Measurements from ENCODE around the gene KCNG2. TPM values are rescaled to one million over a fixed set of nuclear protein-coding genes. Genes with fewer than 3 reads are reported as not detected.

KCNG2 gene
- total RNA-seq, 1 donor from 2014 or later: not detected

DNA sequence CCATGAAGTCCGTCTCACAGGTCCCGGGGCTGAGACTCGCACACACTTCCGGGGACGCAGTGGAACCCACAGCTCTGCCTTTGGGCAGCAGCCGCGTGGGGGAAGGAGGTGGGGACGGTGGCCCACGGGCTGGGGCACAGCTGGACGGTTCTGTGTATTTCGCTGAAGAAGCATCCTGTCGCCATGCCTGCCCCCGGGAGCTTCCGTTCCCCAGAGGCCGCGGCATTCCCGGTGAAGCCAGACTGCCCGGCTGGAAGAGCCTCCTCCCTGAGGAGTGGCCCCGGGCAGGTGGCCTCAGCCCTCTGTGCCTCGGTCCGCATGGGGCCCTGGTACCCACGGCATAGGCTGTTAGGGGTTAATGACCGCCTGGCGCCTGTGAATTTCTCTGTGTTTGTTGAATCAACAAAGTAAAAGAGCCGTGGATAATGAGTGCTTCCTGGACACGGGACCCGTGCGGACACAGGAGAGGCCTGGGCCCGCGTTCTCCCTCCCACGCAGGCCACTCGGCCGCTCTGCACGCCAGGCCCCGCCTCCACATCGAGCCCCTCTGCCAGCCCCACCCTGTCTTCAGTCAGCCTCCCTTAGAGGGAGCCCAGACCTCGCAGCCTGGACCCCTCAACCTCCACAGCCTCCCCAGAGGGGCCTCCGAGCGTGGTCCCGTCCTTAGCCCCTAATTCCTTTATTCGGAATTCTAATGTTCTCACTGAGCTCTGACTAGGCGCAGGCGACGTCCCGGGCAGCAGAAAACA, 51.0 kb downstream of the KCNG2 start:
- no peak overlapping the region for H3K27ac Mint-ChIP-seq
- H3K27me3 Mint-ChIP-seq (ENCODE audit: low read depth): no peaks in the 10 kb centered on the region
- no peak overlapping the region for H3K4me3 Mint-ChIP-seq
- DNase-seq (ENCODE audit: low spot score in 2 of 2, unreplicated experiment in 2 of 2): no peak
- H3K36me3 Mint-ChIP-seq: no peaks in the 10 kb centered on the region
- no peaks in the 10 kb centered on the region for H3K4me1 Mint-ChIP-seq
- TF ChIP-seq, protein P1, sequence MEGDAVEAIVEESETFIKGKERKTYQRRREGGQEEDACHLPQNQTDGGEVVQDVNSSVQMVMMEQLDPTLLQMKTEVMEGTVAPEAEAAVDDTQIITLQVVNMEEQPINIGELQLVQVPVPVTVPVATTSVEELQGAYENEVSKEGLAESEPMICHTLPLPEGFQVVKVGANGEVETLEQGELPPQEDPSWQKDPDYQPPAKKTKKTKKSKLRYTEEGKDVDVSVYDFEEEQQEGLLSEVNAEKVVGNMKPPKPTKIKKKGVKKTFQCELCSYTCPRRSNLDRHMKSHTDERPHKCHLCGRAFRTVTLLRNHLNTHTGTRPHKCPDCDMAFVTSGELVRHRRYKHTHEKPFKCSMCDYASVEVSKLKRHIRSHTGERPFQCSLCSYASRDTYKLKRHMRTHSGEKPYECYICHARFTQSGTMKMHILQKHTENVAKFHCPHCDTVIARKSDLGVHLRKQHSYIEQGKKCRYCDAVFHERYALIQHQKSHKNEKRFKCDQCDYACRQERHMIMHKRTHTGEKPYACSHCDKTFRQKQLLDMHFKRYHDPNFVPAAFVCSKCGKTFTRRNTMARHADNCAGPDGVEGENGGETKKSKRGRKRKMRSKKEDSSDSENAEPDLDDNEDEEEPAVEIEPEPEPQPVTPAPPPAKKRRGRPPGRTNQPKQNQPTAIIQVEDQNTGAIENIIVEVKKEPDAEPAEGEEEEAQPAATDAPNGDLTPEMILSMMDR (IDR thresholded peaks at IDR 0.05; ENCODE audit: unreplicated experiment): no peak
- H3K9me3 Mint-ChIP-seq: peaks cover 4% of the 10 kb centered on the region

DNA sequence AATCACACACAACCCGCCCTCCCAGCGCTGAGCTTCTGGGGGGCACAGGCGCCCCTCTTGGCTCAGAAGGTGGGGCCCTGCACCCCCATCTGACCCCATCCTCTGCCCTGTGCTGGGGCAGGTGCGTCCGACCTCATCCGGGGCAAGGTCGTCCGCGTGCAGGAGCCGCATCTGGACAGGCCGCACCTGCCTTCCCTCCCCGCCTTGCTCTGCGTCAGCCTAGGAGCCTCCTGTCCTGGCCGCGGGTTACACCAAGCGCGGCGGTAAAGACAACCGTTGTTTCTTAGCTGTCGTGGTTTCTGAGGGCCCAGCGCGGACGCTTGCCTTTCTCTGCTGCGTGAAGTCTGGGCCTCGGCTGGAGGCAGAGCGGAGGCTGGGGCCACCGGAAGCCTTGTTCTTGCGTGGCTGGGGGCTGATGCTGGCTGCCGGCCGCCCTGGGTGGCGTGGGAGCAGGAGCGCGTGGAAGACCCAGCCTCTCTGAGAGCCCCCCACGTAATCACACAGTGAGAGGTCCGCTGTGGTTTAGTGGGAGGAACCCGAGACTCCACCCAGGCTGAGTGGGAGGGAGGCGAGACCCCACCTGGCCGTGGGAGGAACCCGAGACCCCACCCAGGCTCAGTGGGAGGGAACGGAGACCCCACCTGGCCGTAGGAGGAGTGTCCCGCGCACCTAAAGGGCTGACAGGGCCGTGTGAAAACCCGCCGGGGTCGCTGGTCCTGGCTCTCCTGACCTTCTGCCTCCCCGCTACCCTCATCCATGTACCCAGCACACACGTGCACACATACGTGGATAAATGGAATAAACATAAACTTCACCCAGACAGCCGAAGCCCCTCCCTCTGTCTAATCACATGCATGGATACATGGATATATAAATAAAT, 51.8 kb downstream of the KCNG2 start:
- TF ChIP-seq, protein P1 (IDR thresholded peaks at IDR 0.05; ENCODE audit: unreplicated experiment): no peak
- Mint-ChIP-seq H3K27ac (no peak overlapping the region), H3K4me1 (no peaks in the 10 kb centered on the region), H3K27me3 (ENCODE audit: low read depth) (no peaks in the 10 kb centered on the region), H3K4me3 (no peak overlapping the region), H3K9me3 (no peaks in the 10 kb centered on the region), H3K36me3 (no peaks in the 10 kb centered on the region)
- DNase-seq (ENCODE audit: low spot score in 2 of 2, unreplicated experiment in 2 of 2): no peak

DNA sequence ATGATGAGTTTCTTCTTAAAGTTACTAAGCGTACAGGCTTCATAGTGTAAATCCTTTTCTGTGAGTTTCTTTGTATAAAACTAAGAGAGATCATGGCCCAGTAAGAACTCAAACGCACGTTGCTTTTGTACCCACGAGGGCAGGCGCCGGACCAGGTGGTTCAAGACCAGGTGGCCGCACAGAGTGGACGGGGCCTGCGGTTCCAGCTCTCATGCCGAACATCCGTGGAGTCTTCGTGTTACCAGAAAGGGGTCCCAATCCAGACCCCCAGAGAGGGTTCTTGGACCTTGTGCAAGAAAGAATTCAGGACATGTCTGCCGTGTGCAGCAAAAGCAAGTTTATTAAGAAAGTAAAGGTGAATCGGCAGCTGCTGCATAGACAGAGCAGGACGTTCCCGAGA, 53.0 kb downstream of the KCNG2 start:
- no peak for DNase-seq (ENCODE audit: low spot score in 2 of 2, unreplicated experiment in 2 of 2)
- H3K36me3 Mint-ChIP-seq: no peaks in the 10 kb centered on the region
- TF ChIP-seq, protein P1 (IDR thresholded peaks at IDR 0.05; ENCODE audit: unreplicated experiment): no peak
- no peak overlapping the region for H3K27ac Mint-ChIP-seq
- H3K4me1 Mint-ChIP-seq: peaks cover 3% of the 10 kb centered on the region
- H3K27me3 Mint-ChIP-seq (ENCODE audit: low read depth): peaks cover 2% of the 10 kb centered on the region
- no peak overlapping the region for H3K4me3 Mint-ChIP-seq
- H3K9me3 Mint-ChIP-seq: no peaks in the 10 kb centered on the region

DNA sequence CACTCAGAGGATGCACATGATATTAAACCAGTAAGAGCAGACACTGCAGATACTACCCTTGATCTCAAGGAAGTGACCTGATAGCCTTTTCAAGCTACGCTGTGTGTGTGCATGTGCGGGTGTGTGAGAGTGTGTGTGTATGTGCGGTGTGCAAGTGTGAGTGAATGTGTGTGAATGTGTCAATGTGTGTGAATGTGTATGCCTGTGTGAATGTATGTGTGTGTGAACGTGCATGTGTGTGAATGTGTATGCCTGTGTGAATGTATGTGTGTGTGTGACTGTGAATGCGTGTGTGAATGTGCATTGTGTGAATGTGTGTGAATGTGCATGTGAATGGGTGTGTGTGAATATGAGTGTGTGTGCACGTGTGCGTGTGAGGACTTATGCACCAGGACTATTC, 53.8 kb downstream of the KCNG2 start:
- H3K4me3 Mint-ChIP-seq: no peak overlapping the region
- DNase-seq (ENCODE audit: low spot score in 2 of 2, unreplicated experiment in 2 of 2): no peak
- no peaks in the 10 kb centered on the region for H3K9me3 Mint-ChIP-seq
- H3K4me1 Mint-ChIP-seq: peaks cover 9% of the 10 kb centered on the region
- TF ChIP-seq, protein P1 (IDR thresholded peaks at IDR 0.05; ENCODE audit: unreplicated experiment): no peak
- H3K27me3 Mint-ChIP-seq (ENCODE audit: low read depth): peaks cover 2% of the 10 kb centered on the region
- no peak overlapping the region for H3K27ac Mint-ChIP-seq
- H3K36me3 Mint-ChIP-seq: no peaks in the 10 kb centered on the region

DNA sequence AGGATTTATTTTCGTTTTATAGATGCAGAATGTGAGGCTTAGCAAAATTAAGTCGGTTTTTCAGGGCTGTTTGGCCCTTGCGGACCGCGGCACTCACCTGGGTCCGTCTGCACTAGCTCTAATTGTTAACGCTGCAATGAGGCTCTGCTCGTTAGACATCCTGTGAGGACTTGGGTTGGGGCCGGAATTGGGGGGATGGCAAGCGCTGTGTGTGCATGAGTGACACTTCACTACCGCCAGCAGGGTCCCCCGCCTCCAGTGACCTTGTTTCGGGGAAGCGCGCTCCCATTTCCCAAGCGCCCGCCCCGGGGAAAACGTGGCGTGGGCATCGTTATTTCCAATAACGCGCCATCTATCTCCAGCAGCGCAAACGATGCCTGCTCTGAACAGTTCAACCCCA, 54.2 kb downstream of the KCNG2 start:
- no peak overlapping the region for H3K4me3 Mint-ChIP-seq
- no peaks in the 10 kb centered on the region for H3K9me3 Mint-ChIP-seq
- no peaks in the 10 kb centered on the region for H3K36me3 Mint-ChIP-seq

More for the DNA sequence above, 54.2 kb downstream of the KCNG2 start:
- no peak for DNase-seq (ENCODE audit: low spot score in 2 of 2, unreplicated experiment in 2 of 2)
- Mint-ChIP-seq H3K27me3 (ENCODE audit: low read depth) (peaks cover 2% of the 10 kb centered on the region), H3K4me1 (peaks cover 10% of the 10 kb centered on the region), H3K27ac (no peak overlapping the region)
- TF ChIP-seq, protein P1 (IDR thresholded peaks at IDR 0.05; ENCODE audit: unreplicated experiment): no peak

Measured in mesothelial cell of epicardium (in vitro differentiated cells).